ENCODE data around the gene GATAD2B.

GRCh38 chr1:153942766-153943549, 20.2 kb upstream of the GATAD2B start:
- TF ChIP-seq GATA3 (IDR thresholded peaks at IDR 0.05; ENCODE audit: low read depth, low read length) (no peak), GATA2 (IDR thresholded peaks at IDR 0.05; ENCODE audit: low read depth, low read length) (no peak)
